Uterus (tissue), 2 donors: ENCODE results near the gene SETBP1.

Experiments used
- POLR2A ChIP-seq, 2 donors: fragments of 450-650 bp; IDR thresholded peaks; one replicate each; pipeline ENCODE4 v1.6.1; 2016; ENCODE audit warnings: antibody characterized with exemption in 2 of 2, mild to moderate bottlenecking in 1 of 2, moderate library complexity in 1 of 2
- TF ChIP-seq, protein P1 (sequence below), 4 experiments: fragments of 200-600 bp in 2 of 4; fragments of 450-650 bp in 2 of 4; sonication (generic) in 2 of 4; IDR thresholded peaks; one replicate each; pipeline ENCODE4 v1.5.1; 2016 to 2019; ENCODE audit warnings: antibody characterized with exemption in 4 of 4, mild to moderate bottlenecking in 2 of 4, moderate library complexity in 1 of 4

DNA sequence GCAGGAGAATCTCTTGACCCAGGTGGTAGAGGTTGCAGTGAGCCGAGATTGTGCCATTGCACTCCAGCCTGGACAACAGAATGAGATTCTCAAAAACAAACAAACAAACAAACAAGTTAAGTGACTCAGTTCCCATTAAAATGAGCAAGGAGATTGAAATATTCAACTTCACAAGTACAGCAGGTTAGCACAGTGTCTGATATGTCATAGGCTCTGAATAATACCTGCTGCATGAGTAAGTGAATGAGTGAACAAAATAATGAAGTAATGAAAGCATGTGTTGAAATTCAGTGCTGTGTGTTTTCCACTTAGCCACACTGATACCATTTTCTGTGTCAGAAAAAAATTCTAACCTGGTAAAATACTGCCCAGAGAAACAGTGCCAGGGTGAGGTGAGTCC, 41.9 kb upstream of the SETBP1 start:
- TF ChIP-seq, protein P1, sequence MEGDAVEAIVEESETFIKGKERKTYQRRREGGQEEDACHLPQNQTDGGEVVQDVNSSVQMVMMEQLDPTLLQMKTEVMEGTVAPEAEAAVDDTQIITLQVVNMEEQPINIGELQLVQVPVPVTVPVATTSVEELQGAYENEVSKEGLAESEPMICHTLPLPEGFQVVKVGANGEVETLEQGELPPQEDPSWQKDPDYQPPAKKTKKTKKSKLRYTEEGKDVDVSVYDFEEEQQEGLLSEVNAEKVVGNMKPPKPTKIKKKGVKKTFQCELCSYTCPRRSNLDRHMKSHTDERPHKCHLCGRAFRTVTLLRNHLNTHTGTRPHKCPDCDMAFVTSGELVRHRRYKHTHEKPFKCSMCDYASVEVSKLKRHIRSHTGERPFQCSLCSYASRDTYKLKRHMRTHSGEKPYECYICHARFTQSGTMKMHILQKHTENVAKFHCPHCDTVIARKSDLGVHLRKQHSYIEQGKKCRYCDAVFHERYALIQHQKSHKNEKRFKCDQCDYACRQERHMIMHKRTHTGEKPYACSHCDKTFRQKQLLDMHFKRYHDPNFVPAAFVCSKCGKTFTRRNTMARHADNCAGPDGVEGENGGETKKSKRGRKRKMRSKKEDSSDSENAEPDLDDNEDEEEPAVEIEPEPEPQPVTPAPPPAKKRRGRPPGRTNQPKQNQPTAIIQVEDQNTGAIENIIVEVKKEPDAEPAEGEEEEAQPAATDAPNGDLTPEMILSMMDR (IDR thresholded peaks at IDR 0.05) = no peak
- no peak for TF ChIP-seq POLR2A (IDR thresholded peaks at IDR 0.05)
